ENCODE data around the gene MSLN. TPM values are rescaled to one million over a fixed set of nuclear protein-coding genes. Genes with fewer than 3 reads are reported as not detected.

Gene MSLN
- total and polyA plus RNA-seq, 2 of the 13 experiments (the other 11 are each of a cell fraction or from before 2014, with no cell fraction given) = 2.0 to 2.3 TPM

DNA sequence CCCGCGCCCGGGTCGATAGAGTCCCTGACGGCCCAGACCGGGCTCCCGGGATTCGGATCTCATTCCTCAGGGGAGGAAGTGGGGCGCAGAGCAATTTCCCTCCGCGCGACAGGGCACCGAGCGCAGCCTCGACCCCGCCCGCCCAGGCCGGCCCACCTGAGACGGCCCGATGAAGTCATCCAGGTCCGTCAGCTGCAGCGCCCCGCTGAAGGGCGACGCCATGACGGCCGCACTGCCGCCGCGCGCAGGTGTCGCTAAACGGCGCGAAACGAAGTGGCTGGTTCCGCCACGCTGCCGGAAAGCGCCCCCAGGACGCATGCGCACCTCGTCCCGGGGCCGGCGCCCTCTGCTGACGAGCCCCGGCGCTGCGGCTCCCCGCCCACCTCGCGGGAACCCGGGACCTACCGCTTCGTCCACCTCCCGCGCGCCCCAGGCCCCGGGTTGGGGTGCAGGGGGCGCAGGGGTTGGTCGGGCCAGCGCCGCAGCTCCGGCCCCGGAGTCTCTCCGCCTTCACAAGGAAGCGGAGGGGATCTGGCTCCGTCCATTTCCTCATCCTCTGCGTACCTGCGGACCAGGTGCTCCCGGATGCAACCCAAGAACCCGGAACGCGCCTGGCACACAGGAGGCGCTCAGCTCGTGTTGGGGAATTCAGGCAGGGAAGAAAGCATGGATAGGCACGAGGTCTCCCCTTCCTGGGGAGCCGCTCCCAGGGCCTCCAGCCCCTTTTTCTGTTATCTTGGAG, 19.6 kb upstream of the MSLN start, which contains the start of gene CIAO3 (continued):
- TF ChIP-seq ETV6 (CRISPR knock-in tag; conservative IDR thresholded peaks at IDR 0.05) (peak; percentile 94), ZNF790 (CRISPR knock-in tag; IDR thresholded peaks at IDR 0.05; ENCODE audit: borderline replicate concordance) (peak; percentile 86; the same call in 1 of the 2 replicates), NFYB (CRISPR knock-in tag; IDR thresholded peaks at IDR 0.05) (peak; percentile 35; the same call in 1 of the 2 replicates), CENPX (CRISPR knock-in tag; IDR thresholded peaks at IDR 0.05) (no peak), ELF4 (CRISPR knock-in tag; IDR thresholded peaks at IDR 0.05; ENCODE audit: borderline replicate concordance) (peak; percentile 68; the same call in 1 of the 2 replicates), ZNF761 (CRISPR knock-in tag; conservative IDR thresholded peaks at IDR 0.05) (0 out of 2 replicates have a peak, but pooled peaks have one; percentile 68), ZNF205 (CRISPR knock-in tag; IDR thresholded peaks at IDR 0.05) (0 out of 2 replicates have a peak, but pooled peaks have one; percentile 52), ZBTB21 (CRISPR knock-in tag; IDR thresholded peaks at IDR 0.05) (peak; percentile 83), REL (CRISPR knock-in tag; conservative IDR thresholded peaks at IDR 0.05) (no peak), PCBP1 (IDR thresholded peaks at IDR 0.05; ENCODE audit: borderline replicate concordance, low read depth, low read length) (peak; percentile 48; the same call in 1 of the 2 replicates), NCOA2 (CRISPR knock-in tag; IDR thresholded peaks at IDR 0.05) (peak; percentile 36; the same call in 1 of the 2 replicates), ZNF230 (CRISPR knock-in tag; IDR thresholded peaks at IDR 0.05) (no peak; the same call in 1 of the 2 replicates), BCL6 (CRISPR knock-in tag; IDR thresholded peaks at IDR 0.05) (no peak), ZNF468 (CRISPR knock-in tag; IDR thresholded peaks at IDR 0.05) (no peak)
- TF ChIP-seq, protein P1, sequence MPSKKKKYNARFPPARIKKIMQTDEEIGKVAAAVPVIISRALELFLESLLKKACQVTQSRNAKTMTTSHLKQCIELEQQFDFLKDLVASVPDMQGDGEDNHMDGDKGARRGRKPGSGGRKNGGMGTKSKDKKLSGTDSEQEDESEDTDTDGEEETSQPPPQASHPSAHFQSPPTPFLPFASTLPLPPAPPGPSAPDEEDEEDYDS (CRISPR knock-in tag; IDR thresholded peaks at IDR 0.05) = peak; percentile 66
- TF ChIP-seq, protein P2, sequence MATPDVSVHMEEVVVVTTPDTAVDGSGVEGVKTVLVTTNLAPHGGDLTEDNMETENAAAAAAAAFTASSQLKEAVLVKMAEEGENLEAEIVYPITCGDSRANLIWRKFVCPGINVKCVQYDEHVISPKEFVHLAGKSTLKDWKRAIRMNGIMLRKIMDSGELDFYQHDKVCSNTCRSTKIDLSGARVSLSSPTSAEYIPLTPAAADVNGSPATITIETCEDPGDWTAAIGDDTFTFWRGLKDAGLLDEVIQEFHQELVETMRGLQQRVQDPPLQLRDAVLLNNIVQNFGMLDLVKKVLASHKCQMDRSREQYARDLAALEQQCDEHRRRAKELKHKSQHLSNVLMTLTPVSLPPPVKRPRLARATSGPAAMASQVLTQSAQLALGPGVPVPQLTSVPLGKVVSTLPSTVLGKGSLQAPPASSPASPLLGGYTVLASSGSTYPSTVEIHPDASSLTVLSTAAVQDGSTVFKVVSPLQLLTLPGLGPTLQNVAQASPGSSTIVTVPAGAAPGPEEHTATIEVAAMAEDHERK (CRISPR knock-in tag; IDR thresholded peaks at IDR 0.05; ENCODE audit: low read depth) = peak; percentile 78
- TF ChIP-seq, protein P3, sequence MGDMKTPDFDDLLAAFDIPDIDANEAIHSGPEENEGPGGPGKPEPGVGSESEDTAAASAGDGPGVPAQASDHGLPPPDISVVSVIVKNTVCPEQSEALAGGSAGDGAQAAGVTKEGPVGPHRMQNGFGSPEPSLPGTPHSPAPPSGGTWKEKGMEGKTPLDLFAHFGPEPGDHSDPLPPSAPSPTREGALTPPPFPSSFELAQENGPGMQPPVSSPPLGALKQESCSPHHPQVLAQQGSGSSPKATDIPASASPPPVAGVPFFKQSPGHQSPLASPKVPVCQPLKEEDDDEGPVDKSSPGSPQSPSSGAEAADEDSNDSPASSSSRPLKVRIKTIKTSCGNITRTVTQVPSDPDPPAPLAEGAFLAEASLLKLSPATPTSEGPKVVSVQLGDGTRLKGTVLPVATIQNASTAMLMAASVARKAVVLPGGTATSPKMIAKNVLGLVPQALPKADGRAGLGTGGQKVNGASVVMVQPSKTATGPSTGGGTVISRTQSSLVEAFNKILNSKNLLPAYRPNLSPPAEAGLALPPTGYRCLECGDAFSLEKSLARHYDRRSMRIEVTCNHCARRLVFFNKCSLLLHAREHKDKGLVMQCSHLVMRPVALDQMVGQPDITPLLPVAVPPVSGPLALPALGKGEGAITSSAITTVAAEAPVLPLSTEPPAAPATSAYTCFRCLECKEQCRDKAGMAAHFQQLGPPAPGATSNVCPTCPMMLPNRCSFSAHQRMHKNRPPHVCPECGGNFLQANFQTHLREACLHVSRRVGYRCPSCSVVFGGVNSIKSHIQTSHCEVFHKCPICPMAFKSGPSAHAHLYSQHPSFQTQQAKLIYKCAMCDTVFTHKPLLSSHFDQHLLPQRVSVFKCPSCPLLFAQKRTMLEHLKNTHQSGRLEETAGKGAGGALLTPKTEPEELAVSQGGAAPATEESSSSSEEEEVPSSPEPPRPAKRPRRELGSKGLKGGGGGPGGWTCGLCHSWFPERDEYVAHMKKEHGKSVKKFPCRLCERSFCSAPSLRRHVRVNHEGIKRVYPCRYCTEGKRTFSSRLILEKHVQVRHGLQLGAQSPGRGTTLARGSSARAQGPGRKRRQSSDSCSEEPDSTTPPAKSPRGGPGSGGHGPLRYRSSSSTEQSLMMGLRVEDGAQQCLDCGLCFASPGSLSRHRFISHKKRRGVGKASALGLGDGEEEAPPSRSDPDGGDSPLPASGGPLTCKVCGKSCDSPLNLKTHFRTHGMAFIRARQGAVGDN (CRISPR knock-in tag; IDR thresholded peaks at IDR 0.05) = peak; percentile 90
- TF ChIP-seq, protein P4, sequence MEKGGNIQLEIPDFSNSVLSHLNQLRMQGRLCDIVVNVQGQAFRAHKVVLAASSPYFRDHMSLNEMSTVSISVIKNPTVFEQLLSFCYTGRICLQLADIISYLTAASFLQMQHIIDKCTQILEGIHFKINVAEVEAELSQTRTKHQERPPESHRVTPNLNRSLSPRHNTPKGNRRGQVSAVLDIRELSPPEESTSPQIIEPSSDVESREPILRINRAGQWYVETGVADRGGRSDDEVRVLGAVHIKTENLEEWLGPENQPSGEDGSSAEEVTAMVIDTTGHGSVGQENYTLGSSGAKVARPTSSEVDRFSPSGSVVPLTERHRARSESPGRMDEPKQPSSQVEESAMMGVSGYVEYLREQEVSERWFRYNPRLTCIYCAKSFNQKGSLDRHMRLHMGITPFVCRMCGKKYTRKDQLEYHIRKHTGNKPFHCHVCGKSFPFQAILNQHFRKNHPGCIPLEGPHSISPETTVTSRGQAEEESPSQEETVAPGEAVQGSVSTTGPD (CRISPR knock-in tag; IDR thresholded peaks at IDR 0.05) = no peak
- TF ChIP-seq, protein P5, sequence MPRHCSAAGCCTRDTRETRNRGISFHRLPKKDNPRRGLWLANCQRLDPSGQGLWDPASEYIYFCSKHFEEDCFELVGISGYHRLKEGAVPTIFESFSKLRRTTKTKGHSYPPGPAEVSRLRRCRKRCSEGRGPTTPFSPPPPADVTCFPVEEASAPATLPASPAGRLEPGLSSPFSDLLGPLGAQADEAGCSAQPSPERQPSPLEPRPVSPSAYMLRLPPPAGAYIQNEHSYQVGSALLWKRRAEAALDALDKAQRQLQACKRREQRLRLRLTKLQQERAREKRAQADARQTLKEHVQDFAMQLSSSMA (CRISPR knock-in tag; IDR thresholded peaks at IDR 0.05) = peak; percentile 100
- TF ChIP-seq, protein P6, sequence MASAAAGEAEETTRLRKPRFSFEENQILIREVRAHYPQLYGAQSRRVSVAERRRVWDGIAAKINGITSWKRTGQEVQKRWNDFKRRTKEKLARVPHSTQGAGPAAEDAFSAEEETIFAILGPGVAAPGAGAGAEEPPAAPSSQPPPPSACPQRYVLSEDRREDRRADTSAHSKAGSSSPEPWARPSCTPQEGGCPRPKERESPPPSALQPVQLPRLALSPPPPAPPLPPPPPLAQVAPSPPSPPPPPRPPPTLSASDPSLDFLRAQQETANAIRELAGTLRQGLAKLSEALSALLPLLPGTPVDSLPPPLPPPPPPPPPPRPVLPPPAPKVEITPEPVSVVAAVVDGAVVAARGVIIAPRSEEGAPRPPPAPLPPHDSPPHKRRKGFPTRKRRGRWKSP (CRISPR knock-in tag; IDR thresholded peaks at IDR 0.05) = peak; percentile 61; the same call in 1 of the 2 replicates

Measured in HepG2 (cell line).